ENCODE data around the gene RABL2B. TPM values are rescaled to one million over a fixed set of nuclear protein-coding genes. Genes with fewer than 3 reads are reported as not detected.
"Not testable (repeated sequence)": the region's sequence is repeated elsewhere in the genome, so short reads cannot be mapped to it uniquely, and the experiment has no call there.

Gene RABL2B
- total RNA-seq, 1 donor from 2014 or later, result 13.9 TPM

DNA sequence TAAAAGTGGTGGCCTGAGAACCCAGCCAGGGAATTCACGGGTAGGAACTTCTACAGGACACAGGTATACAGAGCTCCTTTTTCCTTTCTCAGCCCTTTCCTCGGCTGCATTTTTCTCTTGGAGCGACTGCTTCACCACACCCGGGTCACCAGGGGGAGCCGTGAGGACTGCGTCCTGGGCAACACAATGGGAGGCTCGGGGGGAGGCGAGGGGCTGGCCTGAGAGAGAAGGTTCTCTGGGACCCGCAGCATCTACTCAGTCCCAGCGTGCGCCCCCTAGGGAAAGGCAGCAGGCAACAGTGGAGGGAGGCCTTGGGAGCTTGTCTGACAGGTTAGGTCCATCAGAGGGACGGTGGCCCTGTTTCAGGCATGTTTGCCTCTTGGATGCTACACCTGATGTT, 8.3 kb downstream of the RABL2B start:
- not testable (repeated sequence) for H3K9ac ChIP-seq; H3K4me3 ChIP-seq; H4K20me1 ChIP-seq (ENCODE audit: low read depth); H3K4me2 ChIP-seq; H2AFZ ChIP-seq (replicated peaks); H3K79me2 ChIP-seq (ENCODE audit: low read depth); H3K27ac ChIP-seq; H3K4me3 Mint-ChIP-seq; H3K4me1 Mint-ChIP-seq; H3K27me3 ChIP-seq; H3K36me3 Mint-ChIP-seq; H3K9me3 Mint-ChIP-seq; H3K27ac Mint-ChIP-seq; H3F3A ChIP-seq (ENCODE audit: low read depth); H3K27me3 Mint-ChIP-seq (ENCODE audit: insufficient read depth, low read depth); H3K9me3 ChIP-seq (ENCODE audit: low read depth); H3K4me1 ChIP-seq; H3K36me3 ChIP-seq
- peak; percentile 95 for DNase-seq (ENCODE audit: low spot score)
- TF ChIP-seq, protein P1, sequence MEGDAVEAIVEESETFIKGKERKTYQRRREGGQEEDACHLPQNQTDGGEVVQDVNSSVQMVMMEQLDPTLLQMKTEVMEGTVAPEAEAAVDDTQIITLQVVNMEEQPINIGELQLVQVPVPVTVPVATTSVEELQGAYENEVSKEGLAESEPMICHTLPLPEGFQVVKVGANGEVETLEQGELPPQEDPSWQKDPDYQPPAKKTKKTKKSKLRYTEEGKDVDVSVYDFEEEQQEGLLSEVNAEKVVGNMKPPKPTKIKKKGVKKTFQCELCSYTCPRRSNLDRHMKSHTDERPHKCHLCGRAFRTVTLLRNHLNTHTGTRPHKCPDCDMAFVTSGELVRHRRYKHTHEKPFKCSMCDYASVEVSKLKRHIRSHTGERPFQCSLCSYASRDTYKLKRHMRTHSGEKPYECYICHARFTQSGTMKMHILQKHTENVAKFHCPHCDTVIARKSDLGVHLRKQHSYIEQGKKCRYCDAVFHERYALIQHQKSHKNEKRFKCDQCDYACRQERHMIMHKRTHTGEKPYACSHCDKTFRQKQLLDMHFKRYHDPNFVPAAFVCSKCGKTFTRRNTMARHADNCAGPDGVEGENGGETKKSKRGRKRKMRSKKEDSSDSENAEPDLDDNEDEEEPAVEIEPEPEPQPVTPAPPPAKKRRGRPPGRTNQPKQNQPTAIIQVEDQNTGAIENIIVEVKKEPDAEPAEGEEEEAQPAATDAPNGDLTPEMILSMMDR (IDR thresholded peaks at IDR 0.05), result peak; percentile 84

DNA sequence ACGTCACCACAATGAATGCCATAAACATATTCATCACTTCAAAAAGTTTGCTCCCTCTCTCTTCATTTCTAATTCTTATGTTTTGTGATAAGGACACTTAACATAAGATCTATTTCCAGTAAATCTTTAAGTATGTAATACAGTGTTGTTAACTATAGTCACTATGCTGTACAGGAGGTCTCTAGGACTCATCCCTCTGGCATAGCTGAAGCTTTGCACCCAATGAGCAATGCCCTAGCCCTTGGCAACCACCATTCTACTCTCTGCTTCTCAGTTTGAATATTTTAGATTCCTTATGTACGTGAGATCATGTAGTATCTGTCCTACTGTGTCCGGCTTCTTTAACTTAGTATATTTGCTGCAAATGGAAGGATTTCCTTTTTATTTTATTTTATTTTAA, 19.1 kb downstream of the RABL2B start:
- H3K4me1 ChIP-seq; H4K20me1 ChIP-seq (ENCODE audit: low read depth); H3K4me3 ChIP-seq; H3K27me3 Mint-ChIP-seq (ENCODE audit: insufficient read depth, low read depth); H3K9me3 Mint-ChIP-seq; H3K4me3 Mint-ChIP-seq; DNase-seq (ENCODE audit: low spot score); H3F3A ChIP-seq (ENCODE audit: low read depth); H3K27ac ChIP-seq; H3K4me2 ChIP-seq; H3K79me2 ChIP-seq (ENCODE audit: low read depth); H3K36me3 ChIP-seq; H3K36me3 Mint-ChIP-seq; H3K4me1 Mint-ChIP-seq; H3K27ac Mint-ChIP-seq; H2AFZ ChIP-seq (replicated peaks); H3K9me3 ChIP-seq (ENCODE audit: low read depth); H3K9ac ChIP-seq: not testable (repeated sequence)
- H3K27me3 ChIP-seq, result peaks cover 12% of the 10 kb centered on the region

DNA sequence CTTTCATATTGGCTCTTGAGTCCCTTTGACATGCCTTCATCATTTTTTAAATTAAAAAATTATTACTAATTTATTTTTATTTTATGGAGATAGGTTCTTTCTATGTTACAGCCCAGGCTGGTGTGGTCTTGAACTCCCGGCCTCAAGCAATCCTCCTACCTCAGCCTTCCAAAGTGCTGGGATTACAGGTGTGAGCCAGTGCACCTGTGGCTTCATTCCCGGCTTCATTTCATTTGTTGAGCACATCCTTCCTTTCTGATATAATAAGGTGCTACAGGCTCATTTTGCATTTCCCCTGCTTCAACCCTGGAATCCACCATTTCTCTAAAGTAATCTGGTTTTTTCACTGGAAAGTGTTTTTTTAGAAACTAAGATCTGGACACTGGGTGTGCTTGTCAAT, 21.6 kb downstream of the RABL2B start:
- H3F3A ChIP-seq (ENCODE audit: low read depth); H3K36me3 ChIP-seq; H3K4me3 ChIP-seq; H3K4me3 Mint-ChIP-seq; H3K9me3 ChIP-seq (ENCODE audit: low read depth); H3K9me3 Mint-ChIP-seq; H3K79me2 ChIP-seq (ENCODE audit: low read depth); H3K27ac ChIP-seq; H3K36me3 Mint-ChIP-seq; H3K9ac ChIP-seq; H3K4me2 ChIP-seq; H3K4me1 ChIP-seq; H3K27me3 Mint-ChIP-seq (ENCODE audit: insufficient read depth, low read depth); H4K20me1 ChIP-seq (ENCODE audit: low read depth); H3K27ac Mint-ChIP-seq; DNase-seq (ENCODE audit: low spot score); H2AFZ ChIP-seq (replicated peaks): not testable (repeated sequence)
- peaks cover 33% of the 10 kb centered on the region for H3K27me3 ChIP-seq
- H3K4me1 Mint-ChIP-seq, result peaks cover 10% of the 10 kb centered on the region

GRCh38 chr22:50759597-50760341, 23.7 kb downstream of the RABL2B start:
- not testable (repeated sequence) for H3K27me3 Mint-ChIP-seq (ENCODE audit: insufficient read depth, low read depth); H3K36me3 Mint-ChIP-seq; H3K79me2 ChIP-seq (ENCODE audit: low read depth); DNase-seq (ENCODE audit: low spot score); H3K4me1 ChIP-seq; H3K9me3 ChIP-seq (ENCODE audit: low read depth); H3K27ac Mint-ChIP-seq; H3K4me2 ChIP-seq; H4K20me1 ChIP-seq (ENCODE audit: low read depth); H3K4me3 Mint-ChIP-seq; H3K9ac ChIP-seq; H3K36me3 ChIP-seq; H3K9me3 Mint-ChIP-seq; H2AFZ ChIP-seq (replicated peaks); H3K4me3 ChIP-seq; H3F3A ChIP-seq (ENCODE audit: low read depth); H3K27ac ChIP-seq
- H3K4me1 Mint-ChIP-seq, result peaks cover 13% of the 10 kb centered on the region
- H3K27me3 ChIP-seq, result peaks cover 47% of the 10 kb centered on the region

DNA sequence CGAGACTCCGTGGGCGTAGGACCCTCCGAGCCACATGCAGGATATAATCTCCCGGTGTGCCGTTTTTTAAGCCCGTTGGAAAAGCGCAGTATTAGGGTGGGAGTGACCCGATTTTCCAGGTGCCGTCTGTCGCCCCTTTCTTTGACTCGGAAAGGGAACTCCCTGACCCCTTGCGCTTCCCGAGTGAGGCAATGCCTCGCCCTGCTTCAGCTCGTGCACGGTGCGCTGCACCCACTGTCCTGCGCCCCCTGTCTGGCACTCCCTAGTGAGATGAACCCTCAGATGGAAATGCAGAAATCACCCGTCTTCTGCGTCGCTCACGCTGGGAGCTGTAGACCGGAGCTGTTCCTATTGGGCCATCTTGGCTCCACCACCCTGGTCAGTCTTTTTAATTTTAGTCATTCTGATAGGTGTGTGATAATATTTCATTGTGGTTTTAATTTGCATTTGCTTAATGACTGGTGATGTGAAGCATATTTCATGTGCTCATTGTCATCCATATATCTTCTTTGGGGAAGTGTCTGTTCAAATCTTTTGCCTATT, 26.4 kb downstream of the RABL2B start:
- Mint-ChIP-seq H3K4me3 (peak overlapping the region; percentile 95), H3K9me3 (peaks cover 20% of the 10 kb centered on the region), H3K4me1 (peaks cover 13% of the 10 kb centered on the region), H3K27ac (peak overlapping the region; percentile 97)
- peaks cover 68% of the 10 kb centered on the region for H3K27me3 ChIP-seq
- H3K9ac ChIP-seq, result peak overlapping the region; percentile 55
- H3K79me2 ChIP-seq (ENCODE audit: low read depth); H3K4me1 ChIP-seq; H3K36me3 Mint-ChIP-seq; H3K36me3 ChIP-seq; H3K27me3 Mint-ChIP-seq (ENCODE audit: insufficient read depth, low read depth); H3K27ac ChIP-seq; H3F3A ChIP-seq (ENCODE audit: low read depth); H4K20me1 ChIP-seq (ENCODE audit: low read depth); H3K9me3 ChIP-seq (ENCODE audit: low read depth): not testable (repeated sequence)
- TF ChIP-seq, protein P1 (IDR thresholded peaks at IDR 0.05), result peak; percentile 38
- peak overlapping the region; percentile 100 for H2AFZ ChIP-seq (replicated peaks)
- peak overlapping the region; percentile 93 for H3K4me2 ChIP-seq
- peak overlapping the region; percentile 76 for H3K4me3 ChIP-seq
- DNase-seq (ENCODE audit: low spot score), result peak; percentile 11

GRCh38 chr22:50756406-50756805, 27.0 kb downstream of the RABL2B start:
- not testable (repeated sequence) for H3K27ac Mint-ChIP-seq; H3F3A ChIP-seq (ENCODE audit: low read depth); H2AFZ ChIP-seq (replicated peaks); H3K9ac ChIP-seq; H4K20me1 ChIP-seq (ENCODE audit: low read depth); H3K27me3 Mint-ChIP-seq (ENCODE audit: insufficient read depth, low read depth); DNase-seq (ENCODE audit: low spot score); H3K4me3 ChIP-seq; H3K36me3 ChIP-seq; H3K4me1 ChIP-seq; H3K79me2 ChIP-seq (ENCODE audit: low read depth); H3K27ac ChIP-seq; H3K36me3 Mint-ChIP-seq; H3K9me3 ChIP-seq (ENCODE audit: low read depth)
- H3K4me2 ChIP-seq, result peak overlapping the region; percentile 70
- H3K27me3 ChIP-seq, result peaks cover 74% of the 10 kb centered on the region
- H3K9me3 Mint-ChIP-seq, result peaks cover 20% of the 10 kb centered on the region
- peaks cover 13% of the 10 kb centered on the region for H3K4me1 Mint-ChIP-seq
- peak overlapping the region; percentile 95 for H3K4me3 Mint-ChIP-seq

- not testable (repeated sequence) for H3K9me3 ChIP-seq (ENCODE audit: low read depth); H3K9ac ChIP-seq; H3K36me3 ChIP-seq; H3K27ac ChIP-seq; H4K20me1 ChIP-seq (ENCODE audit: low read depth); H3K4me1 ChIP-seq; H3F3A ChIP-seq (ENCODE audit: low read depth); H3K79me2 ChIP-seq (ENCODE audit: low read depth); H2AFZ ChIP-seq (replicated peaks); H3K27ac Mint-ChIP-seq; H3K36me3 Mint-ChIP-seq; DNase-seq (ENCODE audit: low spot score); H3K4me2 ChIP-seq; H3K27me3 Mint-ChIP-seq (ENCODE audit: insufficient read depth, low read depth); H3K4me3 ChIP-seq
- Mint-ChIP-seq H3K4me1 (peaks cover 13% of the 10 kb centered on the region), H3K9me3 (peaks cover 20% of the 10 kb centered on the region), H3K4me3 (peak overlapping the region; percentile 59)
- peaks cover 77% of the 10 kb centered on the region for H3K27me3 ChIP-seq
Observed at GRCh38 chr22:50755251-50755650, 28.2 kb downstream of the RABL2B start.

Data from neural progenitor cell (in vitro differentiated cells).